ENCODE results near the gene SYNGR3.

GRCh38 chr16:1960665-1961630 lies 28.8 kb upstream of the SYNGR3 start:
- TF ChIP-seq CTCF (conservative IDR thresholded peaks at IDR 0.05) (no peak), EZH2 (IDR thresholded peaks at IDR 0.05; ENCODE audit: low read depth) (no peak)

Measured in PC-9 (cell line).